IMR-90 (cell line): ENCODE measurements around the gene TCHP. TPM values are rescaled to one million over a fixed set of nuclear protein-coding genes. Genes with fewer than 3 reads are reported as not detected.

Experiments used
- ATAC-seq: fragments of 200-7000 bp; cut with Tn5 transposase; 2 replicates; pipeline ENCODE4 v1.9.1; 2020; ENCODE audit warnings: low read depth, mild to moderate bottlenecking, moderate library complexity
- BruUV-seq: library from RNA; stranded (reverse); fragments of 400-500 nt; replicated peaks from 2 replicates; lab custom pipeline; 2021; lab: Mats Ljungman, UMichigan
- CTCF ChIA-PET: fragments of 300-600 bp; formaldehyde crosslinking; extraction: SDS; loops from one replicate; lab custom pipeline; 2021; ENCODE audit warnings: antibody characterized with exemption; lab: Yijun Ruan, JAX
- POLR2A ChIA-PET: fragments of 300-600 bp; sonication (Branson Sonifier 250); formaldehyde crosslinking; loops from one replicate; lab custom pipeline; 2022; ENCODE audit warnings: antibody characterized with exemption; ENCODE audit not compliant: unreplicated experiment; lab: Charles Lee
- DNase-seq: peaks from one replicate; pipeline ENCODE4 v3.0.0; 2013
- H2AFZ ChIP-seq: replicated peaks from 2 replicates; pipeline ENCODE3; 2013; ENCODE audit warnings: low read length, mild to moderate bottlenecking; ENCODE audit not compliant: poor library complexity
- H2AK5ac ChIP-seq: 2 replicates; pipeline ENCODE4 v1.6.1; 2013; ENCODE audit warnings: low read depth, low read length, inconsistent platforms
- H2AK9ac ChIP-seq: replicated peaks from 2 replicates; pipeline ENCODE3; 2013; ENCODE audit warnings: mild to moderate bottlenecking, low read depth, low read length, moderate library complexity; ENCODE audit not compliant: poor library complexity
- H2BK120ac ChIP-seq: 2 replicates; pipeline ENCODE4 v1.6.1; 2013; ENCODE audit warnings: low read depth, low read length, inconsistent platforms
- H2BK15ac ChIP-seq: 3 replicates; pipeline ENCODE4 v1.6.1; 2013; ENCODE audit warnings: low read depth, low read length, inconsistent platforms
- H2BK20ac ChIP-seq: 2 replicates; pipeline ENCODE4 v1.6.1; 2013; ENCODE audit warnings: low read depth, mild to moderate bottlenecking, inconsistent platforms, low read length, moderate library complexity
- H2BK5ac ChIP-seq: 2 replicates; pipeline ENCODE4 v1.6.1; 2013; ENCODE audit warnings: mild to moderate bottlenecking, low read depth, low read length, inconsistent platforms; ENCODE audit not compliant: poor library complexity, severe bottlenecking
- H3K14ac ChIP-seq: replicated peaks from 2 replicates; pipeline ENCODE4 v1.6.1; 2013; ENCODE audit warnings: low read depth, low read length, inconsistent platforms
- H3K18ac ChIP-seq: 2 replicates; pipeline ENCODE4 v1.6.1; 2013; ENCODE audit warnings: low read depth, low read length, control low read depth
- H3K23ac ChIP-seq: 2 replicates; pipeline ENCODE4 v1.6.1; 2013; ENCODE audit warnings: low read depth, low read length, inconsistent platforms
- H3K27ac ChIP-seq: 2 replicates; pipeline ENCODE4 v1.5.1; 2013; ENCODE audit warnings: mild to moderate bottlenecking, control low read depth, low read length; ENCODE audit not compliant: insufficient read depth
- H3K27me3 ChIP-seq: 2 replicates; pipeline ENCODE4 v1.6.1; 2013; ENCODE audit warnings: low read length; ENCODE audit not compliant: control insufficient read depth, insufficient read depth
- H3K36me3 ChIP-seq: 2 replicates; pipeline ENCODE4 v1.6.1; 2013; ENCODE audit warnings: low read length, mixed read lengths; ENCODE audit not compliant: control insufficient read depth, insufficient read depth
- H3K4ac ChIP-seq: 2 replicates; pipeline ENCODE4 v1.6.1; 2013; ENCODE audit warnings: low read depth, low read length, inconsistent platforms
- H3K4me1 ChIP-seq: 2 replicates; pipeline ENCODE4 v1.6.1; 2013; ENCODE audit warnings: low read length, mixed read lengths; ENCODE audit not compliant: control insufficient read depth, insufficient read depth
- H3K4me2 ChIP-seq: 2 replicates; pipeline ENCODE4 v1.6.1; 2013; ENCODE audit warnings: low read depth, mild to moderate bottlenecking, control low read depth, low read length, moderate library complexity
- H3K4me3 ChIP-seq: 2 replicates; pipeline ENCODE4 v1.5.1; 2013; ENCODE audit warnings: low read depth, mild to moderate bottlenecking, control low read depth, low read length, moderate library complexity; ENCODE audit not compliant: insufficient read depth
- H3K56ac ChIP-seq: 2 replicates; pipeline ENCODE4 v1.6.1; 2013; ENCODE audit warnings: low read length, inconsistent platforms; ENCODE audit not compliant: insufficient read depth; ENCODE audit errors: extremely low read depth
- H3K79me1 ChIP-seq, 2 experiments: 2 replicates each; pipeline ENCODE4 v1.6.1; 2013; ENCODE audit warnings: low read length in 2 of 2, inconsistent platforms in 1 of 2, low read depth in 1 of 2
- H3K9ac ChIP-seq: 2 replicates; pipeline ENCODE4 v1.6.1; 2013; ENCODE audit warnings: low read depth, low read length, control low read depth
- H3K9me1 ChIP-seq: 2 replicates; pipeline ENCODE4 v1.6.1; 2013; ENCODE audit warnings: low read length, inconsistent platforms; ENCODE audit not compliant: insufficient read depth
- H3K9me3 ChIP-seq: 2 replicates; pipeline ENCODE4 v1.6.1; 2013; ENCODE audit warnings: low read length; ENCODE audit not compliant: control insufficient read depth, insufficient read depth
- H4K20me1 ChIP-seq: 2 replicates; pipeline ENCODE4 v1.6.1; 2013; ENCODE audit warnings: low read length, inconsistent platforms; ENCODE audit not compliant: insufficient read depth
- H4K5ac ChIP-seq: 2 replicates; pipeline ENCODE4 v1.6.1; 2013; ENCODE audit warnings: mild to moderate bottlenecking, low read depth, low read length, control low read depth
- H4K8ac ChIP-seq, 2 experiments: 2 replicates each; pipeline ENCODE4 v1.6.1; 2013; ENCODE audit warnings: low read depth in 2 of 2, low read length in 2 of 2, control low read depth in 1 of 2, inconsistent platforms in 1 of 2
- H4K91ac ChIP-seq: 2 replicates; pipeline ENCODE4 v1.6.1; 2013; ENCODE audit warnings: low read depth, low read length, inconsistent platforms; ENCODE audit not compliant: insufficient read depth
- CEBPB ChIP-seq: IDR thresholded peaks from 2 replicates; pipeline ENCODE4 v1.6.1; 2012; ENCODE audit warnings: low read depth, low read length, improper control_type of control experiment
- CHD1 ChIP-seq: IDR thresholded peaks from 2 replicates; pipeline ENCODE4 v1.6.1; 2012; ENCODE audit warnings: low read depth, low read length, improper control_type of control experiment
- NFE2L2 ChIP-seq: fragments of 150-350 bp; IDR thresholded peaks from 2 replicates; pipeline ENCODE4 v1.6.1; 2016; ENCODE audit warnings: low read depth, mild to moderate bottlenecking, low read length
- POLR2A ChIP-seq: IDR thresholded peaks from 2 replicates; pipeline ENCODE4 v1.6.1; 2012; ENCODE audit warnings: mild to moderate bottlenecking, low read depth, low read length
- RAD21 ChIP-seq: IDR thresholded peaks from 2 replicates; pipeline ENCODE4 v1.6.1; 2012; ENCODE audit warnings: low read length, improper control_type of control experiment
- RCOR1 ChIP-seq: IDR thresholded peaks from 2 replicates; pipeline ENCODE4 v1.6.1; 2012; ENCODE audit warnings: mild to moderate bottlenecking, low read length, improper control_type of control experiment; ENCODE audit not compliant: insufficient replicate concordance
- RFX5 ChIP-seq: IDR thresholded peaks from 2 replicates; pipeline ENCODE4 v1.8.0; 2012; ENCODE audit warnings: low read depth, mild to moderate bottlenecking, low read length, moderate library complexity
- SMC3 ChIP-seq: fragments of 150-350 bp; IDR thresholded peaks from 2 replicates; pipeline ENCODE4 v1.6.1; 2016; ENCODE audit warnings: low read depth, mild to moderate bottlenecking, antibody characterized with exemption, low read length, moderate library complexity
- dilution Hi-C: fragments of 300-500 bp; cut with HindIII; formaldehyde crosslinking; loops from one replicate; pipeline ENCODE4 v1.14.3; 2018; ENCODE audit warnings: low sequenced_read_pairs; ENCODE audit not compliant: unreplicated experiment
- in situ Hi-C: fragments of 300-500 bp; cut with MboI; formaldehyde crosslinking; loops from 3 replicates; pipeline ENCODE4 v1.14.3; 2019; ENCODE audit warnings: low sequenced_read_pairs, inconsistent platforms, mixed read lengths
- intact Hi-C: fragments of 100-400 bp; cut with micrococcal nuclease; formaldehyde crosslinking; loops from 2 replicates; pipeline ENCODE4 v1.10.0; 2022
- polyA plus RNA-seq, 3 experiments: library from polyadenylated mRNA; depleted of rRNA; stranded (reverse); fragments of >200 nt; gene quantifications; 2 replicates each; pipeline ENCODE4 v1.2.3, GENCODE V29; 2012; ENCODE audit warnings: low replicate concordance in 1 of 3
- total RNA-seq: library from RNA; depleted of rRNA; stranded (reverse); fragments of >200 nt; gene quantifications from 2 replicates; pipeline ENCODE4 v1.2.3, GENCODE V29; 2012
- TF ChIP-seq, protein P1 (sequence below): fragments of 150-350 bp; IDR thresholded peaks from 2 replicates; pipeline ENCODE4 v1.6.1; 2017; ENCODE audit warnings: mild to moderate bottlenecking, antibody characterized with exemption, low read length, low read depth
- TF ChIP-seq, protein P2 (sequence below): fragments of 150-350 bp; IDR thresholded peaks from 2 replicates; pipeline ENCODE4 v1.6.1; 2016; ENCODE audit warnings: low read depth, mild to moderate bottlenecking, low read length, moderate library complexity, borderline replicate concordance
- TF ChIP-seq, protein P3 (sequence below): conservative IDR thresholded peaks from 2 replicates; pipeline ENCODE4 v1.5.1; 2012; ENCODE audit warnings: mild to moderate bottlenecking, low read depth, low read length, improper control_type of control experiment

Gene TCHP
- total and polyA plus RNA-seq, 2 of the 4 experiments (the other 2 are of a cell fraction) = 6.1 to 13.4 TPM

DNA sequence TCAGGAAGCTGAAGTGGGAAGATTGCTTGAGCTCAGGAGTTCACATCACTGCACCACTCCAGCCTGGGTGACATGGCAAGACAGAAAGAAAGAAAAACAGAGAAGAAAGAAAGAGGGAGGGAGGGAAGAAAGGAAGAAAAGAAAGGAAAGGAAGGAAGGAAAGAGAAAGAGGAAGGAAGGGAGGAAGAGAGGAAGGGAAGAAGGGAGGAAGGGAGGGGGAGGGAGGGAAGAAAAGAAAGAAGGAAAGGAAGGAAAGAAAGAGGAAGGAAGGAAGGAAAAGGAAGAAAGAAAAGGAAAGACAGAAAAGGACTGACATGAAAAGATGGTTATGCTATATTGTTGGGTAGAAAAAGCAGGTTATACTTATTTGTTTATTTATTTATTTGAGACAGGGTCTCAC lies 23.7 kb upstream of the TCHP start:
- H3K79me1 ChIP-seq = peaks cover 37 to 78% of the 10 kb centered on the region in 2 experiments
- no peak overlapping the region for H2BK15ac ChIP-seq
- no peak overlapping the region for H2AFZ ChIP-seq
- no peak overlapping the region for H3K4me2 ChIP-seq
- ChIA-PET CTCF (interaction anchor here (1.1 kb wide), 1 partner anchor 23 kb away, joined by 3 read pairs; no protein-coding TSS in a partner anchor), POLR2A (no interaction called here)
- no peak overlapping the region for H3K18ac ChIP-seq
- no peak overlapping the region for H3K56ac ChIP-seq
- peaks cover 25% of the 10 kb centered on the region for H3K9me1 ChIP-seq
- no peaks in the 10 kb centered on the region for H3K27me3 ChIP-seq
- H4K8ac ChIP-seq = no peak overlapping the region
- no peak overlapping the region for H2AK5ac ChIP-seq
- intact Hi-C loops = no loop called here
- no peak overlapping the region for H3K4ac ChIP-seq
- BruUV-seq = no TSS peak
- DNase-seq (no peak), ATAC-seq (no peak)
- H3K4me3 ChIP-seq = no peak overlapping the region
- no peak overlapping the region for H3K23ac ChIP-seq
- peaks cover 10% of the 10 kb centered on the region for H3K4me1 ChIP-seq
- no peak overlapping the region for H2BK120ac ChIP-seq
- H3K36me3 ChIP-seq = peaks cover 8% of the 10 kb centered on the region
- in situ Hi-C loops = no loop called here
- no peak overlapping the region for H3K27ac ChIP-seq
- no peak overlapping the region for H2BK5ac ChIP-seq
- H3K9me3 ChIP-seq = no peaks in the 10 kb centered on the region
- no peak overlapping the region for H3K9ac ChIP-seq
- H3K14ac ChIP-seq = no peak overlapping the region
- dilution Hi-C loops = no loop called here
- TF ChIP-seq RCOR1 (no peak), RFX5 (no peak), POLR2A (no peak), CHD1 (no peak), SMC3 (no peak), CEBPB (no peak), NFE2L2 (no peak), RAD21 (no peak)
- TF ChIP-seq, protein P1, sequence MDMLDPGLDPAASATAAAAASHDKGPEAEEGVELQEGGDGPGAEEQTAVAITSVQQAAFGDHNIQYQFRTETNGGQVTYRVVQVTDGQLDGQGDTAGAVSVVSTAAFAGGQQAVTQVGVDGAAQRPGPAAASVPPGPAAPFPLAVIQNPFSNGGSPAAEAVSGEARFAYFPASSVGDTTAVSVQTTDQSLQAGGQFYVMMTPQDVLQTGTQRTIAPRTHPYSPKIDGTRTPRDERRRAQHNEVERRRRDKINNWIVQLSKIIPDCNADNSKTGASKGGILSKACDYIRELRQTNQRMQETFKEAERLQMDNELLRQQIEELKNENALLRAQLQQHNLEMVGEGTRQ = no peak
- TF ChIP-seq, protein P2, sequence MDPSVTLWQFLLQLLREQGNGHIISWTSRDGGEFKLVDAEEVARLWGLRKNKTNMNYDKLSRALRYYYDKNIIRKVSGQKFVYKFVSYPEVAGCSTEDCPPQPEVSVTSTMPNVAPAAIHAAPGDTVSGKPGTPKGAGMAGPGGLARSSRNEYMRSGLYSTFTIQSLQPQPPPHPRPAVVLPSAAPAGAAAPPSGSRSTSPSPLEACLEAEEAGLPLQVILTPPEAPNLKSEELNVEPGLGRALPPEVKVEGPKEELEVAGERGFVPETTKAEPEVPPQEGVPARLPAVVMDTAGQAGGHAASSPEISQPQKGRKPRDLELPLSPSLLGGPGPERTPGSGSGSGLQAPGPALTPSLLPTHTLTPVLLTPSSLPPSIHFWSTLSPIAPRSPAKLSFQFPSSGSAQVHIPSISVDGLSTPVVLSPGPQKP = no peak
- TF ChIP-seq, protein P3, sequence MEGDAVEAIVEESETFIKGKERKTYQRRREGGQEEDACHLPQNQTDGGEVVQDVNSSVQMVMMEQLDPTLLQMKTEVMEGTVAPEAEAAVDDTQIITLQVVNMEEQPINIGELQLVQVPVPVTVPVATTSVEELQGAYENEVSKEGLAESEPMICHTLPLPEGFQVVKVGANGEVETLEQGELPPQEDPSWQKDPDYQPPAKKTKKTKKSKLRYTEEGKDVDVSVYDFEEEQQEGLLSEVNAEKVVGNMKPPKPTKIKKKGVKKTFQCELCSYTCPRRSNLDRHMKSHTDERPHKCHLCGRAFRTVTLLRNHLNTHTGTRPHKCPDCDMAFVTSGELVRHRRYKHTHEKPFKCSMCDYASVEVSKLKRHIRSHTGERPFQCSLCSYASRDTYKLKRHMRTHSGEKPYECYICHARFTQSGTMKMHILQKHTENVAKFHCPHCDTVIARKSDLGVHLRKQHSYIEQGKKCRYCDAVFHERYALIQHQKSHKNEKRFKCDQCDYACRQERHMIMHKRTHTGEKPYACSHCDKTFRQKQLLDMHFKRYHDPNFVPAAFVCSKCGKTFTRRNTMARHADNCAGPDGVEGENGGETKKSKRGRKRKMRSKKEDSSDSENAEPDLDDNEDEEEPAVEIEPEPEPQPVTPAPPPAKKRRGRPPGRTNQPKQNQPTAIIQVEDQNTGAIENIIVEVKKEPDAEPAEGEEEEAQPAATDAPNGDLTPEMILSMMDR = no peak
- no peak overlapping the region for H2AK9ac ChIP-seq
- peaks cover 34% of the 10 kb centered on the region for H4K20me1 ChIP-seq
- no peak overlapping the region for H4K5ac ChIP-seq
- H2BK20ac ChIP-seq = no peak overlapping the region
- H4K91ac ChIP-seq = no peak overlapping the region
